Effector memory CD8-positive, alpha-beta T cell (primary cell): ENCODE data around the gene FYB1.
A peak's percentile ranks its signal among the peaks of the same experiment; 100 is the strongest.

Experiments used
- ATAC-seq: fragments of 150-1000 bp; cut with Tn5 transposase; replicated peaks from 2 replicates; pipeline ENCODE4 v1.10.0; 2021; ENCODE audit warnings: mild to moderate bottlenecking, moderate library complexity
- DNase-seq, 3 experiments: peaks; one replicate each; pipeline ENCODE4 v3.0.0; 2021
- H3K27ac Mint-ChIP-seq, 2 donors: one replicate each; pipeline ENCODE4 v1.8.0; 2022; ENCODE audit warnings: mild to moderate bottlenecking in 2 of 2, mixed read lengths in 2 of 2, moderate library complexity in 2 of 2
- H3K27me3 Mint-ChIP-seq, 2 donors: one replicate each; pipeline ENCODE4 v1.8.0; 2022; ENCODE audit warnings: mixed read lengths in 2 of 2
- H3K36me3 Mint-ChIP-seq: one replicate; pipeline ENCODE4 v1.8.0; 2022; ENCODE audit warnings: mild to moderate bottlenecking, moderate library complexity, mixed read lengths; ENCODE audit not compliant: insufficient read depth
- H3K4me1 Mint-ChIP-seq, 2 donors: one replicate each; pipeline ENCODE4 v1.8.0; 2022; ENCODE audit warnings: low read depth in 2 of 2, mixed read lengths in 2 of 2
- H3K4me3 Mint-ChIP-seq, 2 donors: one replicate each; pipeline ENCODE4 v1.8.0; 2022; ENCODE audit warnings: mild to moderate bottlenecking in 2 of 2, mixed read lengths in 2 of 2, moderate library complexity in 2 of 2
- H3K9me3 Mint-ChIP-seq, 2 donors: one replicate each; pipeline ENCODE4 v1.8.0; 2022; ENCODE audit warnings: mixed read lengths in 2 of 2

The FYB1 gene

GRCh38 chr5:39057734-39058133, 161.6 kb downstream of the FYB1 start:
- Mint-ChIP-seq H3K27me3 (no peaks in the 10 kb centered on the region), H3K9me3 (no peaks in the 10 kb centered on the region), H3K4me1 (peaks cover 28 to 58% of the 10 kb centered on the region in 2 donors), H3K4me3 (peak overlapping the region; percentile 59 to 76), H3K27ac (peak overlapping the region in 1 of 2 donors; percentile 47), H3K36me3 (peaks cover 12% of the 10 kb centered on the region)
- DNase-seq (no peak), ATAC-seq (peak; percentile 45)

DNA sequence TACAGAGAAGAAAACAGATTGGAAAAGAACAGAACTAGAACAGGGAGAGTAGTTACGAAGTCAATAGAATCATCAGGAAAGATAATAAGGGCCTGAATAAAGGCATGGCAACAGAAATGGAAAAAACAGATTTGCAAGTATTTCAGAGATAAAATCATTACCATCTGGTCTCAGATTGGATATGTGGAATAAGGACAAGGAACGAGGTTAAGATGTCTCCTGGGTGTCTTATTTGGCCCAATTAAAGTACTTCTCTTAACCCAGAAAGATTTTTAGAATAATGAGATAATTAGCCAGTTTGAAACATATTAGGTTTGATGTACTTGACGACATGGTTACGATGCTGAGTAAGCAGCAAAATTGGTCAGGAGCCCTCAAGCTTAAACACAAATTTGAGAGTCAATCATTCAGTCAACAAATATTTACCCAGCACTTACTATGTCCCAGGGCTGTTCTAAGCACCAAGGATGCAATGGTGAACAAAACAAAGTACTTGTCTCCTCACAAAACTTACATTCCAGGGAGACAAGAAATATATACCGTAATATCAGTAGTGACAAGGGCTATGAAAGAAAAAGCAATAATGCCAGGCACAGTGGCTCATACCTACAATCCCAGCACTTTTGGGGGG, 163.5 kb downstream of the FYB1 start:
- Mint-ChIP-seq H3K4me3 (peak overlapping the region in 1 of 2 donors; percentile 13), H3K36me3 (peaks cover 9% of the 10 kb centered on the region), H3K27ac (peak overlapping the region; percentile 7 to 20), H3K4me1 (peaks cover 27 to 53% of the 10 kb centered on the region in 2 donors), H3K27me3 (no peaks in the 10 kb centered on the region), H3K9me3 (no peaks in the 10 kb centered on the region)
- no peak for DNase-seq
- no peak for ATAC-seq
